Measurements from ENCODE around the gene ACBD6.
A peak's percentile ranks its signal among the peaks of the same experiment; 100 is the strongest.

ACBD6 gene

GRCh38 chr1:180294711-180295110 lies 207.7 kb downstream of the ACBD6 start:
- H3K27ac ChIP-seq: no peak overlapping the region
- no peak for TF ChIP-seq ZFX (IDR thresholded peaks at IDR 0.05; ENCODE audit: borderline replicate concordance)
- TF ChIP-seq CTCF (IDR thresholded peaks at IDR 0.05): no peak

GRCh38 chr1:180291004-180291403 lies 211.4 kb downstream of the ACBD6 start:
- peak overlapping the region; percentile 0; the same call in 1 of the 2 replicates for H3K27ac ChIP-seq

GRCh38 chr1:180290265-180291001 lies 211.9 kb downstream of the ACBD6 start:
- TF ChIP-seq CTCF (IDR thresholded peaks at IDR 0.05) (no peak), ZFX (IDR thresholded peaks at IDR 0.05; ENCODE audit: borderline replicate concordance) (no peak)
- H3K27ac ChIP-seq: peak overlapping the region; percentile 0; the same call in 1 of the 2 replicates

More at GRCh38 chr1:180291004-180291403, 211.4 kb downstream of the ACBD6 start:
- no peak for TF ChIP-seq ZFX (IDR thresholded peaks at IDR 0.05; ENCODE audit: borderline replicate concordance)

GRCh38 chr1:180288940-180289339 lies 213.4 kb downstream of the ACBD6 start:
- TF ChIP-seq CTCF (IDR thresholded peaks at IDR 0.05): no peak
- TF ChIP-seq ZFX (IDR thresholded peaks at IDR 0.05; ENCODE audit: borderline replicate concordance): no peak
- H3K27ac ChIP-seq: no peak overlapping the region

- no peak overlapping the region for H3K27ac ChIP-seq
- TF ChIP-seq CTCF (IDR thresholded peaks at IDR 0.05) (no peak), ZFX (IDR thresholded peaks at IDR 0.05; ENCODE audit: borderline replicate concordance) (no peak)
Measured at GRCh38 chr1:180287988-180288705, 214.2 kb downstream of the ACBD6 start.

GRCh38 chr1:180286417-180286816 lies 216.0 kb downstream of the ACBD6 start:
- TF ChIP-seq ZFX (IDR thresholded peaks at IDR 0.05; ENCODE audit: borderline replicate concordance) (no peak), CTCF (IDR thresholded peaks at IDR 0.05) (no peak)
- H3K27ac ChIP-seq: no peak overlapping the region

- TF ChIP-seq CTCF (IDR thresholded peaks at IDR 0.05): no peak
- no peak for TF ChIP-seq ZFX (IDR thresholded peaks at IDR 0.05; ENCODE audit: borderline replicate concordance)
- H3K27ac ChIP-seq: no peak overlapping the region
Measured at GRCh38 chr1:180283098-180283497, 219.3 kb downstream of the ACBD6 start.

Data from 22Rv1 (cell line).